ENCODE data around the gene SEL1L3.
"Not testable (repeated sequence)": the region's sequence is repeated elsewhere in the genome, so short reads cannot be mapped to it uniquely, and the experiment has no call there.

Gene SEL1L3

GRCh38 chr4:25879991-25880651, 17.3 kb upstream of the SEL1L3 start:
- in situ Hi-C loops (cut with MboI; ENCODE audit: low sequenced_read_pairs) = no loop called here

GRCh38 chr4:25879587-25879986, 16.8 kb upstream of the SEL1L3 start:
- in situ Hi-C loops (cut with MboI; ENCODE audit: low sequenced_read_pairs) = no loop called here

GRCh38 chr4:25879091-25879584, 16.4 kb upstream of the SEL1L3 start:
- in situ Hi-C loops (cut with MboI; ENCODE audit: low sequenced_read_pairs) = no loop called here

GRCh38 chr4:25878676-25879075, 15.9 kb upstream of the SEL1L3 start:
- in situ Hi-C loops (cut with MboI; ENCODE audit: low sequenced_read_pairs) = no loop called here

- in situ Hi-C loops (cut with MboI; ENCODE audit: low sequenced_read_pairs) = no loop called here
Observed at GRCh38 chr4:25875281-25875745, 12.5 kb upstream of the SEL1L3 start.

- in situ Hi-C loops (cut with MboI; ENCODE audit: low sequenced_read_pairs) = no loop called here
Observed at GRCh38 chr4:25874655-25875054, 11.9 kb upstream of the SEL1L3 start.

GRCh38 chr4:25873632-25874129, 10.9 kb upstream of the SEL1L3 start:
- in situ Hi-C loops (cut with MboI; ENCODE audit: low sequenced_read_pairs) = no loop called here

DNA sequence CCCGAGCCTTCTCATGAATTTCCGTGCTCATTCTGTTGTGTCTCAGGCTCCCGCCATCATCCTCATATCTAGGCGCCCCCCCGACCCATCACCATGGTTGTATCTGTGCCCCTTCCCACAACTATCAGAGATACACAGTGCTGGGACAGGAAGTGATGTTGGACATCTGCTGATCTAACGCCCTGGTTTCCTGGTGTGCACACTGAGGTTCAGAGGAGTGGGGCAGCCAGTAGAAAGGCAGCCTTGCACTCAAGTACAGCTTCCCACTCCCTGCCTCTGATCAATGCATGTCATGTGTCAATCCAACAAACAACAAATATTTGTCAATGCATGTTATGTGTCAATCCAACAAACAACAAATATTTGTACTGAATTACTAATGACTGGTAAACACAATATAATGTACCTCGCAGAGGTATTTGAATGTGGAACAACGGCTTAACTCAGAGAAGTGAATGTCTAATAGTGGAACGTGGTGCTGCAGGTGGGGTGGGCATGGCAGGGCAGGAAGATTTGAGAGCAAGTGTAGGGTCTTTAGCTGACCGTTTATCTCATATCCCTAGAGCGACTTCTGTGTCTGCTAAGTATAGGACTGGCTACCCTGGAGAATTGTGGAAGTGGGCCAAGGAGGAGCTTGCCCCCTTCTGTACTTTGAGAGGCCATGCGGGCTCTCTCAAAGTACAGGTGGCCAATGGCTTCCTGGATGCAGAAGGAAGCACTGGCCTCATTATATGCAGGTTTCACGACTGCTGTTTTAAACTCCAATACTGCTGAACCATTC, 10.3 kb upstream of the SEL1L3 start:
- in situ Hi-C loops (cut with MboI; ENCODE audit: low sequenced_read_pairs) = no loop called here

DNA sequence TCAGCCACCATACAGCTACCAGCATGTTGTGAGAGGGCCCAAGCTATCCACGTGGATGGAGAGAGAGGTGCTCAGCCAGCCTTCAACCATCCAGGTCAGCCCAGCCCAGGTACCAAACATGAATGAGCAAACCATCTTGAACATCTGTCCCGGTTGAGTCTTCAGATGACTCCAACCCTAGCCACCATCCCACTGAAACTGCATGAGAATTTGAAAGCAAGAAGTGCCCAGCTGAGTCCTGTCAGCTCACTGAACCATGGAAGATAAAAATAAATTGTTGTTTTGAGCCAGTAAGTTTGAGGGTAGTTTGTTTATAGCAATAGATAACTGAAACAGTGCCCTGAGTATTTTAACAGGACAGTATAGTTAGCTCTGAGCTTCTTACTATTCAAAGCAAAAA, 7.3 kb upstream of the SEL1L3 start:
- in situ Hi-C loops (cut with MboI; ENCODE audit: low sequenced_read_pairs) = no loop called here

GRCh38 chr4:25867781-25868294, 5.0 kb upstream of the SEL1L3 start:
- in situ Hi-C loops (cut with MboI; ENCODE audit: low sequenced_read_pairs) = no loop called here

DNA sequence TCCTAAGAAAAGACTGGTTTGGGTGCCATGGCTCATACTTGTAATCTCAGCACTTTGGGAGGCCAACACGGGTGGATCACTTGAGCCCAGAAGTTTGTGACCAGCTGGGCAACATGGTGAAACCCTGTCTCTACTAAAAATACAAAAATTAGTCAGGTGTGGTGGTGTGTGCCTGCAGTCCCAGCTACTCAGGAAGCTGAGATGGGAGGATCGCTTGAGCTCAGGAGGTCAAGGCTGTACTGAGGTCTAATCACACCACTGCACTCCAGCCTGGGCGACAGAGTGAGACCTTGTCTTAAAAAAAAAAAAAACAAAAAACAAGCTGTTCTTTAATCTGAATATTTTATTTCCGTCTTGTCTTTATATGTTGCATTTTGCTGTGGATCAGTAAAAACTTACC, 3.6 kb upstream of the SEL1L3 start:
- in situ Hi-C loops (cut with MboI; ENCODE audit: low sequenced_read_pairs) = not testable (repeated sequence)

GRCh38 chr4:25865586-25865985, 2.8 kb upstream of the SEL1L3 start:
- in situ Hi-C loops (cut with MboI; ENCODE audit: low sequenced_read_pairs) = no loop called here

- in situ Hi-C loops (cut with MboI; ENCODE audit: low sequenced_read_pairs) = no loop called here
Observed at GRCh38 chr4:25863831-25864418, 1.1 kb upstream of the SEL1L3 start.

DNA sequence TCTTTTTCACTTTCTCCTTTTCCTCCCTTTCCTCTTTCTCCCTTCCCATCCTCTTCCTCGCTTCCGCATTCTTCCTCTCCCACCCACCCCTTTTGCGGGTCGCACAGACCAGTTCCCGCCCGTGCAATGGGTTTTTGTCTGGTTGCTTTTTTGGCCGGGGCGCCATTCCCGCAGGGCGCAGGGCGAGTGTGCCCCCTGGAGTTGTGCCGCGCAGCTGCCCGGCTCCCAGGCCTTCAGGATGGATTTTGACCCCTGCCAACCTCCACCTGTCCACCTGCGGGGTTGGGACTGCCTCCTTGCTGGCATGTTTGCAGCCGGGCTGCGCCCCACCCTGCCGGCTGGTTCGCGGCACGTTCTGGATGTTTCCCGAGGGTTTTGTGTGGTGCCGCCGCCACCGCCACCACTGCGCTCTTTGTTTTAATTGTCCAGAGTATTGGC, 578 bp upstream of the SEL1L3 start:
- in situ Hi-C loops (cut with MboI; ENCODE audit: low sequenced_read_pairs) = no loop called here

DNA sequence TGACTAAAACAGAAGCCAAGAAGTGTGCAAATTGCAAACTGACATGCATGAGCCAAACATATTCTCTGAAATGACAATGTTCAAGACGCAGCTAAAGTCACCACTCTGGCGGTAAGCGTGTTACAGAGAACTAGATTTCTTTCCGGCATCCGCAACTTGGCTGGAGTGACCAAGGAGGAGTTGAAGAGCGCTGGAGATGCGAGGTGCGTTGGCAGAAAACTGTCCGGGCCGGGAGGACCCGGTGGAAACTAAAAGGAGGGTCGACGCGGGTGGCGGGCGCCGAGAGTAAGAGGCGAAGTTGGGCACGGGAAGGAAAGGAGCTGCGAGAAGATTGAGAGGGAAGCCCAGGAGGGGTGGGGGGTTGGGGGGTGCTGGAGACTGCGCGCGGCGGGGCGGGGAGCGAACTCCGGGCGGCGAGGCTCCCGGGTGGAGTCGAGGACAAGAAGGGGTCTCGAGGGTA, 807 bp downstream of the SEL1L3 start:
- in situ Hi-C loops (cut with MboI; ENCODE audit: low sequenced_read_pairs) = no loop called here

GRCh38 chr4:25861280-25861950, 1.4 kb downstream of the SEL1L3 start:
- in situ Hi-C loops (cut with MboI; ENCODE audit: low sequenced_read_pairs) = no loop called here

DNA sequence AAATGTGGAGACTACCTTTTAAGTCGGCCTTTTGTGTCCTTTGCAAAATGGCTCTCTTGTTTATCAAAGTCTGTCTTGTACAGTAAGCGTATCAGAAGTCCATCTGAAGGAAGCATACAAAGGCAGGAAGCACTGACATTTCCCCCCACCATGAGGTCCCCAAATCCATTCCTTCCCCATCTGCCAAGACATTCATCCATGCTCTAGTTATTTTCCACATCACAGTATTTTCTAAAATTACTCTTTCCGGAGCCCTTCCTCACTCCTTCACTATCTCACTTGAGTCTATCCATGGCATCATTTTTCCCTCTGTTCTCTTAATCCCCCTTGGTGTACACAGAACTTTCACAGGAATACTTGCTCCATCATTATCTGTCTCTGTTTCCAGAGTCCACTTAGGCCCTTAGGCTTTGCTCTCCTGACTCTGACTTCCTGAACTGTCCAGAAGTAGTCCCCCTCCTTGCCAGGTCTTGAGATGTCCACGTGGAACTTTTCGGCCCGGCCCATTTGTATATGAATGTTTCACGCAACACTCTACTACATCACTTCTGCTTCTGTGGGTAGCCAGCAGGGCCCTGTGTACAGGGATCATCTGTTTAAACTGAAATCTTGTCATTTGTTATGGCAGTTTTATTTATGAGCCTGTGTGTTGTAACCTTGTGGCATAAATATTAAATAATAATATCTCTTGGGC, 2.1 kb downstream of the SEL1L3 start:
- in situ Hi-C loops (cut with MboI; ENCODE audit: low sequenced_read_pairs) = no loop called here

- in situ Hi-C loops (cut with MboI; ENCODE audit: low sequenced_read_pairs) = no loop called here
Observed at GRCh38 chr4:25859429-25860148, 3.2 kb downstream of the SEL1L3 start.

- in situ Hi-C loops (cut with MboI; ENCODE audit: low sequenced_read_pairs) = no loop called here
Observed at GRCh38 chr4:25857851-25858400, 4.9 kb downstream of the SEL1L3 start.

All from HL-60/S4 (cell line).